Choroid plexus epithelial cell (primary cell): Measurements from ENCODE around the gene MORF4L2.
"Not testable (repeated sequence)": the region's sequence is repeated elsewhere in the genome, so short reads cannot be mapped to it uniquely, and the experiment has no call there.

Source experiments
- DNase-seq: peaks from one replicate; pipeline ENCODE4 v3.0.0-alpha.2; 2010; ENCODE audit warnings: low read depth
- H3K4me3 ChIP-seq: 2 replicates; pipeline ENCODE4 v1.5.1; 2011; ENCODE audit warnings: low read depth, mild to moderate bottlenecking, control low read depth, low read length, moderate library complexity
- TF ChIP-seq, protein P1 (sequence below): conservative IDR thresholded peaks from 2 replicates; pipeline ENCODE4 v1.5.1; 2011; ENCODE audit warnings: low read depth, mild to moderate bottlenecking, control low read depth, inconsistent platforms, low read length, moderate library complexity

Gene MORF4L2

DNA sequence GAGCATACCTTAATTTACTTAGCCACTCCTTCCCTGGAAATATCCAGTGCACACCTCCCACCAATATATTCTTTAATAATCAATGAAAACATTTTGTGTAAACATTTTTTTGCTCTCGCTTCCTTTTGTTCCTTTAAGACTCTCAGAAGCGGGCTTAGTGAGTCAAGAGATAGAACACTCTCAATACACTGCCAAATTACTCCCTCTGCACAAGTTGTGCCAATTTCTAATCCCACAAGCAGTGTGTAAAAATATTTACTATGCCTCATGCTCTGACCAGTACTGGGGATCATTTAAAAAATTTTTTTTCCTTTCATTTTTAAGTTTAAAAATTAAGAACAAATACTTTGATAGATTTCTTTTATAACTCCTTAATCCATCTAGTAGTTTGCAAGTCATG lies 5.1 kb downstream of the MORF4L2 start:
- DNase-seq = no peak
- H3K4me3 ChIP-seq = no peak overlapping the region
- TF ChIP-seq, protein P1, sequence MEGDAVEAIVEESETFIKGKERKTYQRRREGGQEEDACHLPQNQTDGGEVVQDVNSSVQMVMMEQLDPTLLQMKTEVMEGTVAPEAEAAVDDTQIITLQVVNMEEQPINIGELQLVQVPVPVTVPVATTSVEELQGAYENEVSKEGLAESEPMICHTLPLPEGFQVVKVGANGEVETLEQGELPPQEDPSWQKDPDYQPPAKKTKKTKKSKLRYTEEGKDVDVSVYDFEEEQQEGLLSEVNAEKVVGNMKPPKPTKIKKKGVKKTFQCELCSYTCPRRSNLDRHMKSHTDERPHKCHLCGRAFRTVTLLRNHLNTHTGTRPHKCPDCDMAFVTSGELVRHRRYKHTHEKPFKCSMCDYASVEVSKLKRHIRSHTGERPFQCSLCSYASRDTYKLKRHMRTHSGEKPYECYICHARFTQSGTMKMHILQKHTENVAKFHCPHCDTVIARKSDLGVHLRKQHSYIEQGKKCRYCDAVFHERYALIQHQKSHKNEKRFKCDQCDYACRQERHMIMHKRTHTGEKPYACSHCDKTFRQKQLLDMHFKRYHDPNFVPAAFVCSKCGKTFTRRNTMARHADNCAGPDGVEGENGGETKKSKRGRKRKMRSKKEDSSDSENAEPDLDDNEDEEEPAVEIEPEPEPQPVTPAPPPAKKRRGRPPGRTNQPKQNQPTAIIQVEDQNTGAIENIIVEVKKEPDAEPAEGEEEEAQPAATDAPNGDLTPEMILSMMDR = no peak

DNA sequence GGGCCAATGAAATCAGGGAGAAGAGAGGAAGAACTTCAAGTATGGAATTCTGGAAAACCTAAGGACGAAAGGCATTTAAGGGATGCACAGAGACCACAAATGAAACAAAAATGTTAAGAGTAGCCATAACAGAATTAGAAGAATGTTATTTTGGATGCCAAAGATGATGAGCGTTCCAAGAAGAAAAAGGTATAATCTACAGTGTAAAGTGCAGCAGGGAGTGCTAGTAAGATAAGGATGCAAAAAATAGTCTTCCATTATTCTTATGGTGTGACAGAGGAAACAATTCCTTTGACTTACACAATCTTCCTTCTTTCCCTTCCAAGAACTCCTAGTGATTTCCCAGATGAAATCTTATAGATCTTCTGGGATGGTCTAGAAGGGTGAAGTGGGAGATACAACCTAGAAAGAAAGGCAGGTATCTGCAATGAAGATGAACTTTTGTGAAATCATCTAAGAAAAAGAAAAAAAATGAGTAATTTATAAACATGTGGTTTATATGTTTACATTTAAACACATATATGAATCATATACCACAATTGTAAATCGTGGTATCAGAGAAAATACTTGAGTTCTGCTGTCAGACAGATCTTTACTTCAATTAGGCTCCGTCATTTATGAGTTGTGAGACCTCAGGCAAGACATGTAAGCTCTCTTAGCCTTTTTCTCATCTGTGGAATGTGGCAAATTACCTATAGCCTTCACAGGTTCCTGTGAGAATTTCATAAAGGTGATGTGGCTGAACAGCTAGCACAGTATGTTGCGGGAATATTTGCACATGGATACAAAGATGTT lies 8.1 kb downstream of the MORF4L2 start:
- TF ChIP-seq, protein P1 = no peak

DNA sequence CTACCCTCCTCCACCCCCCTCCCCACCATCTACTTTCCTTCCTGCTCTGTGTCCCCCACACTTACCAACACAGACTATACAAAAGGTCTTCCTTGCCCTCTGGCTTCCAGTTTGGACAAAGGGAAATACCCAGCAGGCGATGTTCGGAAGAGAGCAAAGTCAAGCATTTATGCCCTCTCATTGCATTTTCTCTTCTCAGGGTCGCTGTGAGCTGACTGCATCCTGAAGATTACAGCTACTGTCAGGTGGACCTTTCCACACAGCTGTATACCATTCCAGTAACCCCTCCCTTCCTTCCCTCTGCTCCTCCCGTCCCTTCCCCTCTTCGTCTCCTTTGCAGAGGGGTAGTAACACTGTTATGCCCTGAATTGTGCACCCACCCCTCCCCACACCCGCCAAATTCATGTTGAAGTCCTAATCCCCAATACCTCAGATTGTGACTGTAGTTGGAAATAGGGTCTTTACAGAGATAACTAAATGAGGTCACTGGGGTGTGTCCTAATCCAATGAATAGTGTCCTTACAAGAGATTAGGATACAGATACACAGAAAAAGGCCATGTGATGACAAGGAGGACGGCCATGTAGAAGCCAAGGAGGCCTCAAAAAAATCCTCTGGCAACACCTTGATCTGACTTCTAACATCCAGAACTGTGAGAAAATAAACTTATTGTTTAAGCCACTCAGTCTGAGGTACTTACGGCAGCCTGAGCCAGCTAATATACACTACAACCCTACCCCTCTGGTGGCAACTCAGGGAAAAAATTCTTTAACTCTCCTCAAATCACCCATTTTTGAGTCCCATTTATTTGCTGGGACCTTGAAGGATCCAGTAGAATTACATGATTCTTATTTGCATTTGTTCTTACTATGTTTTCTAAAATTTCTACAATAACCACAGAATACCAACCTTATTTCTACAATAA lies 11.7 kb downstream of the MORF4L2 start:
- TF ChIP-seq, protein P1 = no peak
- no peak for DNase-seq
- no peak overlapping the region for H3K4me3 ChIP-seq

More for the DNA sequence above, 8.1 kb downstream of the MORF4L2 start:
- H3K4me3 ChIP-seq = no peak overlapping the region
- DNase-seq = no peak

DNA sequence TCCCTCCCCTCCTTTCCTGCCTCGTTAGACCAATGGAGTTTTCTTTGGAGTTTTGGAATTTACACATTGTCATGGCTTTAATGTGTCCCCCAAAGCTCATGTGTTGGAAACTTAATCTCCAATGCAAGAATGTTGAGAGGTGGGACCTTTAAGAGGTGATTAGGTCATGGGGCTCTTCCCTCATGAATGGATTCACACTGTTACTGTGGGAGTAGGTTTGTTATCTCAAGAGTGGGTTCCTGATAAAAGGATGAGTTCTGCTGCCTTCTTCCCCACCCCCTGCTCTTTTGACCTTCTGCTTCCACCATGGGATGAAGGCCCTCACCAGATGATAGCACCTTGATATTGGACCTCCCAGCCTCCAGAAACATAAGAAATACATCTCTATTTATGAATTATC lies 16.8 kb downstream of the MORF4L2 start:
- no peak overlapping the region for H3K4me3 ChIP-seq
- no peak for DNase-seq
- TF ChIP-seq, protein P1 = no peak

DNA sequence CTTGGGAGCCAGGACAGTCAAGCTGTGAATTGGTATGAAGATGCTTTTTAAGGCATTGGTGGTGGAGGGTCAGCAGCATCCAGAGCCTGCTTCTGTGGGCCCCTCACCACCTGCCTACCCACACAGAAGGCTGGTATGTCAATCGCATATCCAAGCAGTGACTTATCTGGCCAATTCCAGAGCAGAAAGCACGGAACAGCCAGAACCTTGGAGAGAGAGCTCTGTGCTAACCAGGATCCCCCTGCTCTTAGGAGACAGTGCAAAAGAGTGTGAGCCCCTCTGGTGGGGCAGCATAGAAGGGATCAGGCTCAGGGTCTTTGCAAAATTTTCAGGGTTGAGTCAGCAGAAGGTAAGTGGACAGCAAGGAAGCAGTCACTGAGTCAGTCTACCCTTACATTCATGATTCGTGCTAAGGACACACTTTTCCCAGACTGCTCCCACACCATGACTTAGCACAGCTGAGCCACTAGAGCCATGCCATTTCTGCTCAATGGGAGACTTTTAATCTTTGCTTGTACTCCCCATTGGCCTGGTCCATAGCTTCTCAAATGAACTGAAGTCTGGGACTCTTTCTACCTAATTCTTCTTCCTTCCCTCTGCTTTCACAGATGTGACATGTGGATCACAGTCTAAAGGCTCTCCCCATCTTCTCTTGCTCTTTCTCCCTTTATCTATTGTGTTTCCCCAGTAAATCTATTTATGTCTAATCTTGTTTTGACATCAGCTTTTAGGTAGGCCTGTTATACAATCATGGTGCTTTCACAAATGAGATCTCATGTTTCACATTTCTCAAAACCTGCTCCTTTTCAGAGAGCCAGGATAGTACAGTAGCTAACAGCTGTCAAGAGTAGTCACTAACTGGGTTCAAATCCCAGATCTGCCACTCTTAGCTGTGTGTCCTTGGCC lies 20.0 kb downstream of the MORF4L2 start:
- no peak overlapping the region for H3K4me3 ChIP-seq
- no peak for DNase-seq
- TF ChIP-seq, protein P1 = no peak

DNA sequence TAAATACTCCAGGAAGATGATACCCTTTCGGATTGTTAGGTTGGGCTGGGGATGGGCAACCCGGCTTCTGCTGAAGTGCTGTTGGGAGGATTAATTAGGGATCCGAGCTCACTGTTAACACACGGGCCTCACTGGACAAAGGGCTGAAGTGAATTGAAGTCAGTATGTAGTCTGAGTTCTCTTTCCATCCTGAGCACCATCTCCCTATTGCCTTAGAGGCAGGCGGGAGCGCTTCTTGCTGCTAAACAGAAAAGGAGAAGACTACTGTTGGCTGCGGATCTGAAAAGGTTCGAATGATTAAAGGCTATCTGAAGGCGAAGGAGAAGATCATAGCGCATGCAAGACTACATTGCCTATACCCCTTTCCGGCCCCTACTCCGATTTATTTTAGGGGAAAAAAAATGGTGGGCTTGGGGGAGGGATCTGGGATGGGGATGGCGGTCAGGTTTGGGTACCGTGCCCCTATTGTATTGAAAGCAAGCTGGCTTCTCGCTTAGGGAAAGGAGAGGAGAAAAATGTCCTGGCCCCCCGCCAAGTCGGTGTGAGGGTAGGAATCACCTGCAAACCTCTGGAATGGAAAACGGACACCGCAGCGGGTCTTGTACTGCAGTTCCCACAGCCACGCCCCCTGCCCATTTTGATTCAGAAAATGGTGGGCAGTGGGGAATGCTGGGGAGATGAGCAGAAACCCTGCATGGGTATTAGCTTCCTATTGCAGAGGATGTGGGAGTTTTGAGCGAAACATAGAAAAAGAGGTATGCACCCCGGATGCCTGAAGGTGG lies 22.3 kb downstream of the MORF4L2 start:
- DNase-seq = no peak
- no peak overlapping the region for H3K4me3 ChIP-seq
- TF ChIP-seq, protein P1 = no peak

DNA sequence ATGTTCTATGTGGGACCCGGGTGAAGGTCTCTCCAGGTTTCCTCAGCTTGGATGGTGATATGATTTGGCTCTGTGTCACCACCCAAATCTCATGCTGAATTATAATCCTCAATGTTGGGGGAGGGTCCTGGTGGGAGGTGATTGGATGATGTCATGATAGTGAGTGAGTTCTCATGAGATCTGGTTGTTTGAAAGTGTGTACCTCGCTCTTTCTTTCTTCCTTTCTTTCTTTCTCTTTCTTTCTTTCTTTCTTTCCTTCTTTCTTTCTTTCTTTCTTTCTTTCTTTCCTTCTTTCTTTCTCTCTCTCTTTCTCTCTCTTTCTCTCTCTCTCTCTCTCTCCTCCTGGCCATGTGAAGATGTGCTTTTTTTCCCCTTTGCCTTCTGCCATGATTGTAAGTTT lies 27.0 kb downstream of the MORF4L2 start:
- not testable (repeated sequence) for DNase-seq, H3K4me3 ChIP-seq
